ENCODE data around the gene P2RX3.

P2RX3 gene

DNA sequence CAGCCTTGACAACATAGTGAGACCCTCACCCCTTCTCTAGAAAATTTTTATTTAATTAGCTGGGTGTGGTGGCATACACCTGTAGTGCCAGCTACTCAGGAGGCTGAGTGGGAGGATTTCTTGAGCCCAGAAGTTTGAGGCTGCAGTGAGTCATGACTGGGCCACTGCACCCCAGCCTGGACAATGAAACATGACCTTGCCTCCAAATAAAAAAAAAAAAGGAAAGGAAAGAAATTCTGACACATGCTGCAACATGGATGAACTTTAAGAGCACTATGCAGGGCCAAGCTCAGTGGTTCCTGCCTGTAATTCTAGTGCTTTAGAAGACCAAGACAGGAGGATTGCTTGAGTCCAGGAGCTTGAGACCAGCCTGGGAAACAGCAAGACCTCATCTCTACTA lies 80.0 kb downstream of the P2RX3 start:
- ChIA-PET CTCF (interaction anchor here (0.6 to 0.9 kb wide), 2 partner anchors 33 to 75 kb away, joined by 3 to 5 read pairs; no protein-coding TSS in a partner anchor), POLR2A (no interaction called here)
- Histone ChIP-seq H3K9me3 (ENCODE audit: control insufficient read depth, insufficient read depth, low read depth, low read length) (no peaks in the 10 kb centered on the region), H3K4me1 (ENCODE audit: control insufficient read depth, insufficient read depth, low read length) (no peaks in the 10 kb centered on the region), H3K36me3 (ENCODE audit: control insufficient read depth in 2 of 2, insufficient read depth in 1 of 2, low read length in 2 of 2) (no peaks in the 10 kb centered on the region), H3K27ac (ENCODE audit: extremely low read depth, low read depth, low read length) (no peak overlapping the region), H3K4me3 (ENCODE audit: low read depth, low read length) (no peak overlapping the region)
- TF ChIP-seq KLF1 (tag by site-specific recombination; IDR thresholded peaks at IDR 0.05) (no peak), ZNF585B (tag by site-specific recombination; IDR thresholded peaks at IDR 0.05) (no peak), GFI1B (tag by site-specific recombination; IDR thresholded peaks at IDR 0.05) (no peak), ZNF223 (tag by site-specific recombination; IDR thresholded peaks at IDR 0.05) (no peak)
- TF ChIP-seq, protein P1, sequence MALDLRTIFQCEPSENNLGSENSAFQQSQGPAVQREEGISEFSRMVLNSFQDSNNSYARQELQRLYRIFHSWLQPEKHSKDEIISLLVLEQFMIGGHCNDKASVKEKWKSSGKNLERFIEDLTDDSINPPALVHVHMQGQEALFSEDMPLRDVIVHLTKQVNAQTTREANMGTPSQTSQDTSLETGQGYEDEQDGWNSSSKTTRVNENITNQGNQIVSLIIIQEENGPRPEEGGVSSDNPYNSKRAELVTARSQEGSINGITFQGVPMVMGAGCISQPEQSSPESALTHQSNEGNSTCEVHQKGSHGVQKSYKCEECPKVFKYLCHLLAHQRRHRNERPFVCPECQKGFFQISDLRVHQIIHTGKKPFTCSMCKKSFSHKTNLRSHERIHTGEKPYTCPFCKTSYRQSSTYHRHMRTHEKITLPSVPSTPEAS (tag by site-specific recombination; IDR thresholded peaks at IDR 0.05) = no peak
- TF ChIP-seq, protein P2, sequence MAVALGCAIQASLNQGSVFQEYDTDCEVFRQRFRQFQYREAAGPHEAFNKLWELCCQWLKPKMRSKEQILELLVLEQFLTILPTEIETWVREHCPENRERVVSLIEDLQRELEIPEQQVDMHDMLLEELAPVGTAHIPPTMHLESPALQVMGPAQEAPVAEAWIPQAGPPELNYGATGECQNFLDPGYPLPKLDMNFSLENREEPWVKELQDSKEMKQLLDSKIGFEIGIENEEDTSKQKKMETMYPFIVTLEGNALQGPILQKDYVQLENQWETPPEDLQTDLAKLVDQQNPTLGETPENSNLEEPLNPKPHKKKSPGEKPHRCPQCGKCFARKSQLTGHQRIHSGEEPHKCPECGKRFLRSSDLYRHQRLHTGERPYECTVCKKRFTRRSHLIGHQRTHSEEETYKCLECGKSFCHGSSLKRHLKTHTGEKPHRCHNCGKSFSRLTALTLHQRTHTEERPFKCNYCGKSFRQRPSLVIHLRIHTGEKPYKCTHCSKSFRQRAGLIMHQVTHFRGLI (tag by site-specific recombination; IDR thresholded peaks at IDR 0.05) = no peak
- TF ChIP-seq, protein P3, sequence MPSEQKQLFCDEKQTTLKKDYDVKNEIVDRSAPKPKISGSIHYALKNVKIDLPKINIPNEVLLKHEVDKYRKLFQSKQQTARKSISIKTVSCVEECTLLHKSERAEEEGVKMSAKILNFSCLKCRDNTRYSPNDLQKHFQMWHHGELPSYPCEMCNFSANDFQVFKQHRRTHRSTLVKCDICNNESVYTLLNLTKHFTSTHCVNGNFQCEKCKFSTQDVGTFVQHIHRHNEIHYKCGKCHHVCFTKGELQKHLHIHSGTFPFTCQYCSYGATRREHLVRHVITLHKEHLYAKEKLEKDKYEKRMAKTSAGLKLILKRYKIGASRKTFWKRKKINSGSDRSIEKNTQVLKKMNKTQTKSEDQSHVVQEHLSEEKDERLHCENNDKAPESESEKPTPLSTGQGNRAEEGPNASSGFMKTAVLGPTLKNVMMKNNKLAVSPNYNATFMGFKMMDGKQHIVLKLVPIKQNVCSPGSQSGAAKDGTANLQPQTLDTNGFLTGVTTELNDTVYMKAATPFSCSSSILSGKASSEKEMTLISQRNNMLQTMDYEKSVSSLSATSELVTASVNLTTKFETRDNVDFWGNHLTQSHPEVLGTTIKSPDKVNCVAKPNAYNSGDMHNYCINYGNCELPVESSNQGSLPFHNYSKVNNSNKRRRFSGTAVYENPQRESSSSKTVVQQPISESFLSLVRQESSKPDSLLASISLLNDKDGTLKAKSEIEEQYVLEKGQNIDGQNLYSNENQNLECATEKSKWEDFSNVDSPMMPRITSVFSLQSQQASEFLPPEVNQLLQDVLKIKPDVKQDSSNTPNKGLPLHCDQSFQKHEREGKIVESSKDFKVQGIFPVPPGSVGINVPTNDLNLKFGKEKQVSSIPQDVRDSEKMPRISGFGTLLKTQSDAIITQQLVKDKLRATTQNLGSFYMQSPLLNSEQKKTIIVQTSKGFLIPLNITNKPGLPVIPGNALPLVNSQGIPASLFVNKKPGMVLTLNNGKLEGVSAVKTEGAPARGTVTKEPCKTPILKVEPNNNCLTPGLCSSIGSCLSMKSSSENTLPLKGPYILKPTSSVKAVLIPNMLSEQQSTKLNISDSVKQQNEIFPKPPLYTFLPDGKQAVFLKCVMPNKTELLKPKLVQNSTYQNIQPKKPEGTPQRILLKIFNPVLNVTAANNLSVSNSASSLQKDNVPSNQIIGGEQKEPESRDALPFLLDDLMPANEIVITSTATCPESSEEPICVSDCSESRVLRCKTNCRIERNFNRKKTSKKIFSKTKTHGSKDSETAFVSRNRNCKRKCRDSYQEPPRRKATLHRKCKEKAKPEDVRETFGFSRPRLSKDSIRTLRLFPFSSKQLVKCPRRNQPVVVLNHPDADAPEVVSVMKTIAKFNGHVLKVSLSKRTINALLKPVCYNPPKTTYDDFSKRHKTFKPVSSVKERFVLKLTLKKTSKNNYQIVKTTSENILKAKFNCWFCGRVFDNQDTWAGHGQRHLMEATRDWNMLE (tag by site-specific recombination; conservative IDR thresholded peaks at IDR 0.05; ENCODE audit: low read depth) = no peak

DNA sequence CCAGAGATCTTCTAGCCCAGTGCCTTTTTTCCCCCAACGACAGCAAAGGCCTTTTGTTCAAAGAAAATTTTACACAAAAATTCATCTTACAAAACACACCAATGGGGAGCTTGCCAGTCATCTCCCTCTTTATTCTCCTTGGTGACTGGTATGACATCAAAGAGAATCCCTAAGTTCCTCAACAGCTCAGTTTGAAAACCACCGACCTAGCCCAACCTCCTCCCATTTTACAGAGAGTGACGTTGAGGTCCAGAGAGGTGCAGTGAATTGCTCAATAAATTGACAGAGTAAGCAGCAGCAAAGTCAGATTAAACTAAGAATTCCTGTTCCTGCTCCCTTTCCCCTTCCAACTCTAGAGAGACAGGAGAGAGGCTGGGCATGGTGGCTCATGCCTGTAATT lies 81.0 kb downstream of the P2RX3 start:
- Histone ChIP-seq H3K4me1 (ENCODE audit: control insufficient read depth, insufficient read depth, low read length) (no peaks in the 10 kb centered on the region), H3K27ac (ENCODE audit: extremely low read depth, low read depth, low read length) (no peak overlapping the region), H3K4me3 (ENCODE audit: low read depth, low read length) (no peak overlapping the region), H3K9me3 (ENCODE audit: control insufficient read depth, insufficient read depth, low read depth, low read length) (no peaks in the 10 kb centered on the region), H3K36me3 (ENCODE audit: control insufficient read depth in 2 of 2, insufficient read depth in 1 of 2, low read length in 2 of 2) (no peaks in the 10 kb centered on the region)
- ChIA-PET CTCF (interaction anchor here (0.9 kb wide), 1 partner anchor 34 kb away, joined by 3 read pairs; no protein-coding TSS in a partner anchor), POLR2A (no interaction called here)
- no peak for TF ChIP-seq ZNF394 (tag by site-specific recombination; IDR thresholded peaks at IDR 0.05; ENCODE audit: borderline replicate concordance)
- no peak for TF ChIP-seq ZNF433 (tag by site-specific recombination; IDR thresholded peaks at IDR 0.05; ENCODE audit: low read depth)
- TF ChIP-seq, protein P4, sequence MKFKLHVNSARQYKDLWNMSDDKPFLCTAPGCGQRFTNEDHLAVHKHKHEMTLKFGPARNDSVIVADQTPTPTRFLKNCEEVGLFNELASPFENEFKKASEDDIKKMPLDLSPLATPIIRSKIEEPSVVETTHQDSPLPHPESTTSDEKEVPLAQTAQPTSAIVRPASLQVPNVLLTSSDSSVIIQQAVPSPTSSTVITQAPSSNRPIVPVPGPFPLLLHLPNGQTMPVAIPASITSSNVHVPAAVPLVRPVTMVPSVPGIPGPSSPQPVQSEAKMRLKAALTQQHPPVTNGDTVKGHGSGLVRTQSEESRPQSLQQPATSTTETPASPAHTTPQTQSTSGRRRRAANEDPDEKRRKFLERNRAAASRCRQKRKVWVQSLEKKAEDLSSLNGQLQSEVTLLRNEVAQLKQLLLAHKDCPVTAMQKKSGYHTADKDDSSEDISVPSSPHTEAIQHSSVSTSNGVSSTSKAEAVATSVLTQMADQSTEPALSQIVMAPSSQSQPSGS (tag by site-specific recombination; IDR thresholded peaks at IDR 0.05; ENCODE audit: low read depth) = no peak

DNA sequence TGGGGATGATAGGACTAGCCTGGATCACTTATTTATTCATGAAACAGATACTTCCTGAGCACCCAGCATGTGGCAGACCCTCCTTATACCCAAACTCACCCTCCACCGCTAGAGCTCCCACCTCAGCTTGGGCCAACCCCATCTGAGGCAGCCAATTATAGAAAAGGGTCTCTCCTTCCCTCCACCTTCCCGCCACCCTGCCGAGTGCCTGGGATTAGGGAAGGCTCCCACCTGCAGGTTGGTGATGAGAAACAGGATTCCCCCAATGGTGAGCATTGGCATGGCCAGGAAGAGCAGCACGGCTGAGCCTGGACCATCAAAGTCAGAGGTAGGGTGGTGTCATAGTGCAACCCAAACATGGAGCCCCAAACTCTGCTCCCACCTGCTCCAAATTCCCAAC lies 82.9 kb downstream of the P2RX3 start:
- Histone ChIP-seq H3K4me3 (ENCODE audit: low read depth, low read length) (no peak overlapping the region), H3K36me3 (ENCODE audit: control insufficient read depth in 2 of 2, insufficient read depth in 1 of 2, low read length in 2 of 2) (no peaks in the 10 kb centered on the region), H3K4me1 (ENCODE audit: control insufficient read depth, insufficient read depth, low read length) (no peaks in the 10 kb centered on the region), H3K9me3 (ENCODE audit: control insufficient read depth, insufficient read depth, low read depth, low read length) (no peaks in the 10 kb centered on the region), H3K27ac (ENCODE audit: extremely low read depth, low read depth, low read length) (no peak overlapping the region)
- POLR2A ChIA-PET = no interaction called here
- CTCF ChIA-PET = interaction anchor here (0.7 kb wide), 1 partner anchor 52 kb away, joined by 3 read pairs; no protein-coding TSS in a partner anchor
- TF ChIP-seq ZNF571 (tag by site-specific recombination; IDR thresholded peaks at IDR 0.05) (no peak), ZFHX2 (tag by site-specific recombination; conservative IDR thresholded peaks at IDR 0.05) (no peak), ZNF169 (tag by site-specific recombination; IDR thresholded peaks at IDR 0.05) (no peak), ZNF335 (tag by site-specific recombination; conservative IDR thresholded peaks at IDR 0.05) (no peak), ZNF248 (tag by site-specific recombination; IDR thresholded peaks at IDR 0.05) (no peak)
- TF ChIP-seq, protein P5, sequence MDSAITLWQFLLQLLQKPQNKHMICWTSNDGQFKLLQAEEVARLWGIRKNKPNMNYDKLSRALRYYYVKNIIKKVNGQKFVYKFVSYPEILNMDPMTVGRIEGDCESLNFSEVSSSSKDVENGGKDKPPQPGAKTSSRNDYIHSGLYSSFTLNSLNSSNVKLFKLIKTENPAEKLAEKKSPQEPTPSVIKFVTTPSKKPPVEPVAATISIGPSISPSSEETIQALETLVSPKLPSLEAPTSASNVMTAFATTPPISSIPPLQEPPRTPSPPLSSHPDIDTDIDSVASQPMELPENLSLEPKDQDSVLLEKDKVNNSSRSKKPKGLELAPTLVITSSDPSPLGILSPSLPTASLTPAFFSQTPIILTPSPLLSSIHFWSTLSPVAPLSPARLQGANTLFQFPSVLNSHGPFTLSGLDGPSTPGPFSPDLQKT (IDR thresholded peaks at IDR 0.05; ENCODE audit: borderline replicate concordance, low read depth, low read length) = no peak
- TF ChIP-seq, protein P6, sequence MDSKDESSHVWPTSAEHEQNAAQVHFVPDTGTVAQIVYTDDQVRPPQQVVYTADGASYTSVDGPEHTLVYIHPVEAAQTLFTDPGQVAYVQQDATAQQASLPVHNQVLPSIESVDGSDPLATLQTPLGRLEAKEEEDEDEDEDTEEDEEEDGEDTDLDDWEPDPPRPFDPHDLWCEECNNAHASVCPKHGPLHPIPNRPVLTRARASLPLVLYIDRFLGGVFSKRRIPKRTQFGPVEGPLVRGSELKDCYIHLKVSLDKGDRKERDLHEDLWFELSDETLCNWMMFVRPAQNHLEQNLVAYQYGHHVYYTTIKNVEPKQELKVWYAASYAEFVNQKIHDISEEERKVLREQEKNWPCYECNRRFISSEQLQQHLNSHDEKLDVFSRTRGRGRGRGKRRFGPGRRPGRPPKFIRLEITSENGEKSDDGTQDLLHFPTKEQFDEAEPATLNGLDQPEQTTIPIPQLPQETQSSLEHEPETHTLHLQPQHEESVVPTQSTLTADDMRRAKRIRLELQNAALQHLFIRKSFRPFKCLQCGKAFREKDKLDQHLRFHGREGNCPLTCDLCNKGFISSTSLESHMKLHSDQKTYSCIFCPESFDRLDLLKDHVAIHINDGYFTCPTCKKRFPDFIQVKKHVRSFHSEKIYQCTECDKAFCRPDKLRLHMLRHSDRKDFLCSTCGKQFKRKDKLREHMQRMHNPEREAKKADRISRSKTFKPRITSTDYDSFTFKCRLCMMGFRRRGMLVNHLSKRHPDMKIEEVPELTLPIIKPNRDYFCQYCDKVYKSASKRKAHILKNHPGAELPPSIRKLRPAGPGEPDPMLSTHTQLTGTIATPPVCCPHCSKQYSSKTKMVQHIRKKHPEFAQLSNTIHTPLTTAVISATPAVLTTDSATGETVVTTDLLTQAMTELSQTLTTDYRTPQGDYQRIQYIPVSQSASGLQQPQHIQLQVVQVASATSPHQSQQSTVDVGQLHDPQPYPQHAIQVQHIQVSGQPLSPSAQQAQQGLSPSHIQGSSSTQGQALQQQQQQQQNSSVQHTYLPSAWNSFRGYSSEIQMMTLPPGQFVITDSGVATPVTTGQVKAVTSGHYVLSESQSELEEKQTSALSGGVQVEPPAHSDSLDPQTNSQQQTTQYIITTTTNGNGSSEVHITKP (tag by site-specific recombination; IDR thresholded peaks at IDR 0.05) = no peak
